NB4 (cell line): Measurements from ENCODE around the gene NDUFB10.

Experiments
- CTCF ChIP-seq: IDR thresholded peaks from one replicate; pipeline ENCODE4 v1.5.1; 2012; ENCODE audit warnings: low read depth, low read length
- MAX ChIP-seq: IDR thresholded peaks from 2 replicates; pipeline ENCODE4 v1.6.1; 2011; ENCODE audit warnings: low read depth, low read length
- MYC ChIP-seq: IDR thresholded peaks from 2 replicates; pipeline ENCODE4 v1.6.1; 2011; ENCODE audit warnings: low read depth, low read length
- POLR2A ChIP-seq: IDR thresholded peaks from 2 replicates; pipeline ENCODE4 v1.6.1; 2011; ENCODE audit warnings: mild to moderate bottlenecking; ENCODE audit not compliant: insufficient read length; ENCODE audit errors: extremely low read depth

- TF ChIP-seq POLR2A (no peak), CTCF (no peak), MYC (no peak), MAX (no peak)
Measured at GRCh38 chr16:1953734-1954133, 5.6 kb upstream of the NDUFB10 start.
